Fibroblast of pulmonary artery (primary cell): ENCODE results near the gene DLG1.

ENCODE experiments used
- DNase-seq: peaks from one replicate; pipeline ENCODE4 v3.0.0-alpha.2; 2010; ENCODE audit warnings: low read depth
- H3K4me3 ChIP-seq: replicated peaks from 2 replicates; pipeline ENCODE4 v1.5.1; 2011; ENCODE audit warnings: low read depth, mild to moderate bottlenecking, control low read depth, low read length, moderate library complexity
- CTCF ChIP-seq: IDR thresholded peaks from 2 replicates; pipeline ENCODE4 v1.5.1; 2011; ENCODE audit warnings: mild to moderate bottlenecking, control low read depth, low read length, inconsistent platforms; ENCODE audit errors: missing control alignments

DLG1 gene

GRCh38 chr3:197027151-197027895 is 271.1 kb downstream of the DLG1 start:
- DNase-seq: no peak
- no peak overlapping the region for H3K4me3 ChIP-seq
- TF ChIP-seq CTCF: no peak

- H3K4me3 ChIP-seq: no peak overlapping the region
- no peak for TF ChIP-seq CTCF
These were observed 271.9 kb downstream of the DLG1 start for GRCh38 chr3:197026481-197026866.

GRCh38 chr3:197025736-197026480 is 272.5 kb downstream of the DLG1 start:
- H3K4me3 ChIP-seq: no peak overlapping the region
- no peak for DNase-seq
- no peak for TF ChIP-seq CTCF

More at GRCh38 chr3:197026481-197026866, 271.9 kb downstream of the DLG1 start:
- no peak for DNase-seq

- H3K4me3 ChIP-seq: no peak overlapping the region
- no peak for TF ChIP-seq CTCF
These were observed 273.3 kb downstream of the DLG1 start for GRCh38 chr3:197024881-197025735.

GRCh38 chr3:197023998-197024651 is 274.3 kb downstream of the DLG1 start:
- DNase-seq: no peak
- TF ChIP-seq CTCF: no peak
- no peak overlapping the region for H3K4me3 ChIP-seq

More at GRCh38 chr3:197024881-197025735, 273.3 kb downstream of the DLG1 start:
- DNase-seq: no peak

- H3K4me3 ChIP-seq: no peak overlapping the region
- no peak for TF ChIP-seq CTCF
- DNase-seq: no peak
These were observed 275.0 kb downstream of the DLG1 start for GRCh38 chr3:197023241-197023997.
